ENCODE results near the gene SERBP1. TPM values are rescaled to one million over a fixed set of nuclear protein-coding genes. Genes with fewer than 3 reads are reported as not detected.
A peak's percentile ranks its signal among the peaks of the same experiment; 100 is the strongest.

SERBP1 gene
- total and polyA plus RNA-seq, 2 of the 8 experiments (the other 6 are each of a cell fraction or from before 2014, with no cell fraction given), result 229 to 536 TPM

- TF ChIP-seq CHD7 (IDR thresholded peaks at IDR 0.05; ENCODE audit: insufficient replicate concordance, low read length), result no peak
- 0 out of 2 replicates have a peak, but pooled peaks have one; percentile 7 for TF ChIP-seq USF2 (IDR thresholded peaks at IDR 0.05; ENCODE audit: low read length)
- TF ChIP-seq EP300 (IDR thresholded peaks at IDR 0.05; ENCODE audit: borderline replicate concordance in 1 of 2, low read depth in 2 of 2, low read length in 2 of 2), result no peak
- TF ChIP-seq RXRA (IDR thresholded peaks at IDR 0.05; ENCODE audit: insufficient read depth, low read depth, low read length), result no peak
- TF ChIP-seq TEAD4 (IDR thresholded peaks at IDR 0.05; ENCODE audit: low read depth, low read length), result 0 out of 2 replicates have a peak, but pooled peaks have one; percentile 38
- TF ChIP-seq CBX5 (IDR thresholded peaks at IDR 0.05; ENCODE audit: low read depth, low read length), result no peak
Observed at GRCh38 chr1:67430358-67431155, at the start of gene SERBP1 (continued).
